Uterus (tissue), 4 donors: ENCODE measurements around the gene KTN1. TPM values are rescaled to one million over a fixed set of nuclear protein-coding genes. Genes with fewer than 3 reads are reported as not detected.

ENCODE experiments used
- DNase-seq, 2 donors: peaks; one replicate each; pipeline ENCODE4 v3.0.0-alpha.2; 2019 to 2020
- H3K27ac ChIP-seq, 2 donors: fragments of 200-600 bp; sonication (generic); 1 replicate in 1 of 2; 2 replicates in 1 of 2; pipeline ENCODE4 v1.5.1; 2016 to 2018
- H3K27me3 ChIP-seq, 2 donors: fragments of 200-600 bp; sonication (generic); one replicate each; pipeline ENCODE4 v1.5.1; 2018 to 2019; ENCODE audit warnings: control low read depth in 1 of 2
- H3K36me3 ChIP-seq, 2 donors: fragments of 200-600 bp; sonication (generic); one replicate each; pipeline ENCODE4 v1.5.1; 2019; ENCODE audit warnings: control low read depth in 1 of 2
- H3K4me1 ChIP-seq, 2 donors: fragments of 200-600 bp; sonication (generic); one replicate each; pipeline ENCODE4 v1.5.1; 2018 to 2019; ENCODE audit warnings: control low read depth in 1 of 2
- H3K4me3 ChIP-seq, 2 donors: fragments of 200-600 bp; sonication (generic); 1 replicate in 1 of 2; 2 replicates in 1 of 2; pipeline ENCODE4 v1.5.1; 2018 to 2019; ENCODE audit warnings: mild to moderate bottlenecking in 1 of 2
- H3K9me3 ChIP-seq, 2 donors: fragments of 200-600 bp; sonication (generic); one replicate each; pipeline ENCODE4 v1.5.1; 2019; ENCODE audit warnings: control low read depth in 1 of 2
- CTCF ChIP-seq, 4 experiments: fragments of 200-600 bp in 2 of 4; fragments of 450-650 bp in 2 of 4; sonication (generic) in 2 of 4; IDR thresholded peaks; one replicate each; pipeline ENCODE4 v1.5.1; 2016 to 2019; ENCODE audit warnings: antibody characterized with exemption in 4 of 4, mild to moderate bottlenecking in 2 of 4, moderate library complexity in 1 of 4
- POLR2A ChIP-seq, 2 donors: fragments of 450-650 bp; IDR thresholded peaks; one replicate each; pipeline ENCODE4 v1.6.1; 2016; ENCODE audit warnings: antibody characterized with exemption in 2 of 2, mild to moderate bottlenecking in 1 of 2, moderate library complexity in 1 of 2
- intact Hi-C: fragments of 100-400 bp; cut with DNase I; formaldehyde crosslinking; loops from one replicate; pipeline ENCODE4 v1.15.1; 2023; ENCODE audit warnings: low total_unique reads
- total RNA-seq, 4 donors: library from RNA; depleted of rRNA in 3 of 4; stranded (reverse); fragments of >200 nt in 3 of 4; gene quantifications; one replicate each; pipeline versions ENCODE4 v1.1.0 to v1.2.4, GENCODE V29; 2014 to 2023
- donor health status: DM: yes; HTN: yes; CAD: no.

KTN1 gene
- total RNA-seq, 4 donors from 2014 or later = 57.9 to 183 (median 99.7) TPM

DNA sequence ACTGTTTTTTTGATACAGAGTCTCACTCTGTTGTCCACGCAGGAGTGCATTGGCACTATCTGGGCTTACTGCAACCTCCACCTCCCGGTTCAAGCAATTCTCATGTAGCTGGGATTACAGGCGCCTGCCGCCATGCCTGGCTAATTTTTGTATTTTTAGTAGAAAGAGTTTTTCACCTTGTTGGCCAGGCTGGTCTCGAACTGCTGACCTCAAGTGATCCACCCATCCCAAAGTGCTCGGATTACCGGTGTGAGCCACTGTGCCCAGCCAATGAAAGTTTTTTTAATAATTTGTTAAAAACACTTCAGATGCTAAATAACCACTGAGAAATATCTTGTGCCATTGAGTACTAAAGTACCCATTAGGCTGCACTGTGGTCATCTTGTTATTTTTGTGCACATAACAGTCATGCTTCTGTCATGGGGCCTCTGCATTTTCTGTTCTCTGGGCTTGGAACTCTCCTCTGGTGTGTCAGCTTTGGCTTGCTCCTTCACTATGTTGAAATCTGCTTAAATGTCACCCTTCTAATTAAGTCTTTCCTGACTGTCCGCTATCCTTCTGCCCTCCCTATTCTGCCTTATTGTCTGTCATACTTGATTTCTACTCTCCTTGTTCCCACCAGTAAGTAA is 105.1 kb downstream of the KTN1 start:
- Histone ChIP-seq H3K4me3 (no peak overlapping the region), H3K9me3 (no peaks in the 10 kb centered on the region), H3K36me3 (peaks cover 0 to 3% of the 10 kb centered on the region in 2 donors), H3K27ac (no peak overlapping the region), H3K4me1 (no peaks in the 10 kb centered on the region), H3K27me3 (no peaks in the 10 kb centered on the region)
- intact Hi-C loops = no loop called here
- TF ChIP-seq CTCF (IDR thresholded peaks at IDR 0.05) = no peak
- no peak for TF ChIP-seq POLR2A (IDR thresholded peaks at IDR 0.05)
- no peak for DNase-seq

GRCh38 chr14:55686713-55687112 is 106.7 kb downstream of the KTN1 start:
- Histone ChIP-seq H3K4me1 (no peaks in the 10 kb centered on the region), H3K9me3 (no peaks in the 10 kb centered on the region), H3K27me3 (no peaks in the 10 kb centered on the region), H3K4me3 (no peak overlapping the region), H3K36me3 (peaks cover 0 to 3% of the 10 kb centered on the region in 2 donors), H3K27ac (no peak overlapping the region)
- TF ChIP-seq POLR2A (IDR thresholded peaks at IDR 0.05) (no peak), CTCF (IDR thresholded peaks at IDR 0.05) (no peak)
- DNase-seq = no peak
- intact Hi-C loops = no loop called here

DNA sequence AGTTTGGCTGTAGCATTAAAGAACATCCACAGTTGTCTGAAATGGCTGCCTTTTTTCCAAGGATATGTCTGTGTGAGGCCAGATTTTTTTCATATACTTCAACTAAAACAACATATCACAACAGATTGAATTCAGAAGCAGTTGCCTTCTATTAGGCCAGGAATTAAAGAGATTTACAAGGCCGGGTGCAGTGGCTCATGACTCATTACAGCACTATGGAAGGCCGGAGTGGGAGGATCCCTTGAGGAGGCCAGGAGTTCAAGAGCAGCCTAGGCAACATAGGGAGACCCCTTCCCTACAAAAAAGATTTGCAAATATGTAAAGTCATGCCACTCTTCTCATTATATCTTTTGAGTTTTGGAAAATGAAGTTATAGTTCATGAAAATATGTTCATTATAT is 108.6 kb downstream of the KTN1 start:
- no peaks in the 10 kb centered on the region for H3K9me3 ChIP-seq
- no peak overlapping the region for H3K27ac ChIP-seq
- H3K4me3 ChIP-seq = no peak overlapping the region
- TF ChIP-seq POLR2A (IDR thresholded peaks at IDR 0.05) (no peak), CTCF (IDR thresholded peaks at IDR 0.05) (no peak)
- H3K4me1 ChIP-seq = no peaks in the 10 kb centered on the region
- H3K27me3 ChIP-seq = no peaks in the 10 kb centered on the region
- H3K36me3 ChIP-seq = no peaks in the 10 kb centered on the region
- DNase-seq = no peak
- intact Hi-C loops = no loop called here

DNA sequence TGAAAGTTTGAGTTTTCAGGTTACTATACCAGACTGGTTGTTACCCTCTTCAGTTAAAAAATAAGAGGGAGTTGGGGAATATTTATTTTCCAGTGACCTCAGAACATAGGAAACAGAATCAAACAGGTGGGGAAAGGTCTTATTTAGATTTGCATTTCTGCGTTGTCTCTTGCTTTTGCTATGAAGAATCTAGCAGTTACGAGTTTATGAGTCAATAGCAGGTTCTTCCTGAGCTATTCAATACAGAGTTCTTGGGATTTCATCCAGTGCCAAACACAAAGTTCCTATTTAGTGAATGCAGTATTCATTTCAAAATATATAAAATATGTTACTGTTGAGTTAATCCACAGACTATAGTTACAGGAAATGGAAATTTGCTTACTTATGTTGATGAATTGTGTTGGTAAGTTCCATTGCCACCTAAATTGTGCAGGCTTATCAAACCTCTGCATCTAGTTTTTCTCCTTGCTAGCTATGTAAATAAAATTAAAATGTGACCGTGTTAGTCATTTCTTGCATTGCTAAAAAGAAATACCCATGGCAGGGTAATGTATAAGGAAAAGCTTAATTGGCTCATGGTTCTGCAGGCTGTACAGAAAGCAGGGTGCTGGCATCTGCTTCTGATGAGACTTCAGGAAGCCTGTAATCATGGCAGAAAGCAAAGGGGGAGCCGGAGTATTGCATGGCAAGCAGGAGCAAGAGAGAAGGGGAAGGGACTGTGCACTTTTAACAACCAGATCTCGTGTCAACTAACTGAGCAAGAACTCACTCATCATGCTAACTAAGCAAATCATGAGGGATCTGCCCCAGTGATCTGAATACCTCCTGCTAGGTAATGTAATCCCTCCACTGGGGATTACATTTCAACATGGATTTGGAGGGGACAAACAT is 110.2 kb downstream of the KTN1 start:
- no peaks in the 10 kb centered on the region for H3K36me3 ChIP-seq
- TF ChIP-seq POLR2A (IDR thresholded peaks at IDR 0.05) = no peak
- TF ChIP-seq CTCF (IDR thresholded peaks at IDR 0.05) = no peak
- no peak overlapping the region for H3K4me3 ChIP-seq
- no peaks in the 10 kb centered on the region for H3K4me1 ChIP-seq
- intact Hi-C loops = no loop called here
- no peaks in the 10 kb centered on the region for H3K27me3 ChIP-seq
- H3K27ac ChIP-seq = no peak overlapping the region
- no peak for DNase-seq
- H3K9me3 ChIP-seq = no peaks in the 10 kb centered on the region

DNA sequence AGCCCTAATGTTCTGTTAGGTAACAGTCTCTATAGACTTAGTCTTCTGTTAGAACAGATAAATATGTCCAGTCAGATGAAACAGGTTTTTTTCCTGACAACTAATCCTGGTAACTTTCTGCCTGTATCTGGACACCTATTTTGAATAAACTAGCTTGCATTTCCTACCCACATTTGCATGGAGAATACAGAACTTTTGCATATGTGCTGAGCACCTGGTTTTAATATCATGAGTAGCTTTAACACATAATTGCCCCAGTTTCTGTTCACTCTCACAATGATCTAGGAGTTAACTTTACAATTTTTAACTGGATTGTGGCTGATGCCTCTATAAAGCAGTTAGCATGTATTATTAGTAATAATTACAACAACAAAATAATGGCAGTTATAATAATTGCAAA is 111.7 kb downstream of the KTN1 start:
- intact Hi-C loops = no loop called here
- no peak for DNase-seq
- Histone ChIP-seq H3K4me1 (no peaks in the 10 kb centered on the region), H3K27ac (no peak overlapping the region), H3K9me3 (no peaks in the 10 kb centered on the region), H3K36me3 (no peaks in the 10 kb centered on the region), H3K4me3 (no peak overlapping the region), H3K27me3 (no peaks in the 10 kb centered on the region)
- TF ChIP-seq CTCF (IDR thresholded peaks at IDR 0.05) (no peak), POLR2A (IDR thresholded peaks at IDR 0.05) (no peak)
